Measurements from ENCODE around the gene MRPS26. TPM values are rescaled to one million over a fixed set of nuclear protein-coding genes. Genes with fewer than 3 reads are reported as not detected.
"Not testable (repeated sequence)": the region's sequence is repeated elsewhere in the genome, so short reads cannot be mapped to it uniquely, and the experiment has no call there.

The MRPS26 gene
- total RNA-seq, 2 experiments from 2014 or later = 155 to 158 TPM

DNA sequence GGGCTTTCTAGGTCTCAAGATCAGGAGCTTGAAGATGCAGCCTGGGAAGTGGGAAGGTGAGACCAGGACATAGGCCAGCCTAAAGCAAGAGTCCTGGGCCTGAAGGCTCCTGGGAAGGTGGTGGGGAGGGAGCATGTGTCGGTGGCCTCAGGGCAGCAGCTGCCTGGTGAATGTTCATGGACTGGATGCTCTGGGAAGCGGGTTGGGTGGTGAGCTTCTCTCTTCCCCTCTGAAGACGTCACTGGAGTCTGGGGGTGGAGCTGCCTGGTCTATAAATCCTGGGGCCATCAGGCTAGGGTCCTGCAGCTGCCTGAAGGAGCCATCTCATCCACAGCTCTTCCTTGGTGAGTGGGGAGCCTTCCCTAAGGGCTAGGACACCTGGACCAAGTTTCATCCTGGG is 2.5 kb upstream of the MRPS26 start, which contains the start of gene GNRH2:
GNRH2 (plus strand) TSS at position 301 of the 400 bp plus-strand sequence. CDS start 793 bp downstream, outside the sequence.
- no peaks in the 10 kb centered on the region for H3K9me3 Mint-ChIP-seq
- ChIA-PET CTCF (interaction anchor here (1.4 kb wide), 1 partner anchor 10 kb away, joined by 5 read pairs; no protein-coding TSS in a partner anchor), POLR2A (interaction anchor here (0.6 to 0.8 kb wide), 2 partner anchors 28 to 192 kb away, joined by 3 read pairs; no protein-coding TSS in a partner anchor)
- intact Hi-C loops (cut with micrococcal nuclease) = no loop called here
- H3K27me3 Mint-ChIP-seq = no peaks in the 10 kb centered on the region
- peak within 1 kb of the TSS; percentile 39 for H3K4me3 Mint-ChIP-seq
- H3K4me1 Mint-ChIP-seq (ENCODE audit: low read depth) = peaks cover 26% of the 10 kb centered on the region
- no peak for DNase-seq
- peaks cover 30% of the 10 kb centered on the region for H3K36me3 Mint-ChIP-seq
- H3K27ac Mint-ChIP-seq = peak within 1 kb of the TSS; percentile 75

DNA sequence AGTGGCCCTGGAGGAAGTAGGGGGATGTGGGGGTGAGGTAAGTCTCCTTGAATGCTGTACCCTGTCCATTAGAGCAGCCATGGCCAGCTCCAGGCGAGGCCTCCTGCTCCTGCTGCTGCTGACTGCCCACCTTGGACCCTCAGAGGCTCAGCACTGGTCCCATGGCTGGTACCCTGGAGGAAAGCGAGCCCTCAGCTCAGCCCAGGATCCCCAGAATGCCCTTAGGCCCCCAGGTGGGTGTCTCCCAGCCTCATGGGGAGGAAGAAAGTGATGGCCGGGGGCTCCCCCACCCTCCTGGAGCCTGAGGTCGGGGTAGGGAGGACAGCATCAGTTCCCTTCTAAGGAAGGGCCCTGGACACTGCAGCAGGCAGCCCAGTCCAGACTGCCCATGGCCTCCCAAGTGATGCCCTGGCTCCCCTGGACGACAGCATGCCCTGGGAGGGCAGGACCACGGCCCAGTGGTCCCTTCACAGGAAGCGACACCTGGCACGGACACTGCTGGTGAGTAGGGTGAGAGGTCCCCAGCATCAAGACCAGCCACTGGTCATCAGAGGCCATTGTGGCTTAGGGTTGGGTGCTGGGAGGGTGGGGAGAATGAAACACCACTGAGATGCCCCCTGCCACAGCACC is 1.4 kb upstream of the MRPS26 start:
- H3K36me3 Mint-ChIP-seq = peaks cover 35% of the 10 kb centered on the region
- POLR2A ChIA-PET = interaction anchor here (1.3 kb wide), 1 partner anchor 29 kb away, joined by 10 read pairs; no protein-coding TSS in a partner anchor
- DNase-seq = no peak
- intact Hi-C loops (cut with micrococcal nuclease) = no loop called here
- H3K9me3 Mint-ChIP-seq = no peaks in the 10 kb centered on the region
- peak overlapping the region; percentile 42 for H3K27ac Mint-ChIP-seq
- CTCF ChIA-PET = interaction anchor here (1.2 to 1.8 kb wide), 2 partner anchors 9 to 43 kb away, joined by 3 to 5 read pairs; no protein-coding TSS in a partner anchor
- H3K27me3 Mint-ChIP-seq = no peaks in the 10 kb centered on the region
- H3K4me1 Mint-ChIP-seq (ENCODE audit: low read depth) = peaks cover 28% of the 10 kb centered on the region
- peak overlapping the region; percentile 39 for H3K4me3 Mint-ChIP-seq

GRCh38 chr20:3045042-3045815 is 623 bp upstream of the MRPS26 start:
- DNase-seq = peak; percentile 73
- peak overlapping the region; percentile 89 for H3K27ac Mint-ChIP-seq
- H3K4me1 Mint-ChIP-seq (ENCODE audit: low read depth) = peaks cover 30% of the 10 kb centered on the region
- ChIA-PET CTCF (interaction anchor here (0.9 to 1.8 kb wide), 4 partner anchors 8 to 44 kb away, joined by 3 to 5 read pairs (median 4); no protein-coding TSS in a partner anchor), POLR2A (interaction anchor here (0.8 to 1.3 kb wide), 4 partner anchors 9 to 33 kb away, joined by 3 to 10 read pairs (median 4); no protein-coding TSS in a partner anchor)
- no peaks in the 10 kb centered on the region for H3K27me3 Mint-ChIP-seq
- intact Hi-C loops (cut with micrococcal nuclease) = loop anchor here (1.0 to 5.0 kb wide), 2 partner anchors 31 to 112 kb away; partner anchors contain the start of genes FASTKD5 and UBOX5
- H3K4me3 Mint-ChIP-seq = peak overlapping the region; percentile 97
- no peaks in the 10 kb centered on the region for H3K9me3 Mint-ChIP-seq
- H3K36me3 Mint-ChIP-seq = peaks cover 37% of the 10 kb centered on the region

- Mint-ChIP-seq H3K27ac (peak overlapping the region; percentile 89), H3K9me3 (no peaks in the 10 kb centered on the region), H3K36me3 (peaks cover 38% of the 10 kb centered on the region), H3K4me3 (peak overlapping the region; percentile 97), H3K4me1 (ENCODE audit: low read depth) (peaks cover 35% of the 10 kb centered on the region), H3K27me3 (no peaks in the 10 kb centered on the region)
- ChIA-PET POLR2A (interaction anchor here (1.1 to 1.6 kb wide), 3 partner anchors 16 to 358 kb away, joined by 3 to 6 read pairs (median 4); no protein-coding TSS in a partner anchor), CTCF (interaction anchor here (0.5 kb wide), 1 partner anchor 70 kb away, joined by 3 read pairs; no protein-coding TSS in a partner anchor)
- intact Hi-C loops (cut with micrococcal nuclease) = loop anchor here (5.0 kb wide), 1 partner anchor 110 kb away; the partner anchor contains the start of genes FASTKD5 and UBOX5
- DNase-seq = peak; percentile 38
These were observed 1.0 kb downstream of the MRPS26 start for GRCh38 chr20:3046677-3047462.

- DNase-seq = no peak
- POLR2A ChIA-PET = interaction anchor here (1.1 to 1.6 kb wide), 3 partner anchors 17 to 359 kb away, joined by 3 to 6 read pairs (median 4); no protein-coding TSS in a partner anchor
- peak overlapping the region; percentile 74 for H3K27ac Mint-ChIP-seq
- H3K36me3 Mint-ChIP-seq = peaks cover 38% of the 10 kb centered on the region
- H3K27me3 Mint-ChIP-seq = no peaks in the 10 kb centered on the region
- H3K4me3 Mint-ChIP-seq = peak overlapping the region; percentile 97
- intact Hi-C loops (cut with micrococcal nuclease) = loop anchor here (5.0 kb wide), 1 partner anchor 110 kb away; the partner anchor contains the start of genes FASTKD5 and UBOX5
- CTCF ChIA-PET = no interaction called here
- no peaks in the 10 kb centered on the region for H3K9me3 Mint-ChIP-seq
- H3K4me1 Mint-ChIP-seq (ENCODE audit: low read depth) = peaks cover 35% of the 10 kb centered on the region
These were observed 1.9 kb downstream of the MRPS26 start for GRCh38 chr20:3047486-3048419.

DNA sequence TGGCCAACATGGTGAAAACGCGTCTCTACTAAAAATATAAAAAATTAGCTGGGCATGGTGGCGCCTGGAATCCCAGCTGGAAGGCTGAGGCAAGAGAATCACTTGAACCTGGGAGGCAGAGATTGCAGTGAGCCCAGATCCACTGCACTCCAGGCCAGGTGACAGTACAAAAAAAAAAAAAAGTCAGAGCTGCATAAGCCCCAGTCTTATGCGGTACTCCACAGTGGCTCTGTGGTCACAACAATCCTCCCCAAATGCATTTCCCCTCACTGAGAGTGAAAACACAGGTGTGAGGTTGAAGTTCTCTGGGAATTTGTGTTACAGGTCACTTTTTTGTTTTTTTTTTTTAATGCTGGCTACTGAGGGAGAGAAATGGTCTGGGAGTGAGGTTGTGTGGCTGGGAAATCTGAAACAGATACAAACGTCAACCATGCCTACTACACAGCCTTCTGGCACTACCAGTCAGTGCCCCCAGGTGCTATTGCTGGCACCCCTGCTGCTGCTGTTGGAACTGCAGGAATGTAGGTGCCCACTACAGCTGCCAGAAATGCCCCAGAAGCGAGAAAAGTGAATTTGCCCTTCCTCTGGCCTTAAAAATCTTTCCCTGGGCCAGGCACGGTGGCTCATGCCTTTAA is 5.7 kb downstream of the MRPS26 start:
- Mint-ChIP-seq H3K4me3 (no peak overlapping the region), H3K36me3 (peaks cover 33% of the 10 kb centered on the region), H3K27ac (peak overlapping the region; percentile 23), H3K27me3 (no peaks in the 10 kb centered on the region), H3K4me1 (ENCODE audit: low read depth) (peaks cover 29% of the 10 kb centered on the region), H3K9me3 (no peaks in the 10 kb centered on the region)
- DNase-seq = no peak
- ChIA-PET CTCF (interaction anchor here (1.1 kb wide), 1 partner anchor 265 kb away, joined by 3 read pairs; no protein-coding TSS in a partner anchor), POLR2A (interaction anchor here (0.5 to 1.1 kb wide), 2 partner anchors 12 to 41 kb away, joined by 3 read pairs; no protein-coding TSS in a partner anchor)
- intact Hi-C loops (cut with micrococcal nuclease) = no loop called here

DNA sequence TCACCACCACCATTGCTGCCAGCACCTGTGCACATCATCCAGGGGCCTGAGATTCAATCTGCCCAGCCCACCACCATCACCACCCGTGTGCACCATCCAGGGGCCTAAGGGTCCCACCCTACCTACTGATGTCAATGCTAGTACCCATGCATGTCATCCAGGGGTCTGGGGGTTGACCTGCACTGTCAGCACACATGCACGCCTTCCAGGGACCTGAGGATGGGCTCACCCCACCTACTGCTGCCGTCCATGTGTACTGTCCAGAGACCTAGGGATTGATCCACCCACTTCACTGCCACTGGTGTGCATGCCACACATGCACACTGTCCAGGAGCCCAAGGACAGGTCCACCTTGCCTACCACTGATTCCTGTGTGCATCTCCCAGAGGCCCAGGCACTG is 13.6 kb downstream of the MRPS26 start:
- DNase-seq = no peak
- no peaks in the 10 kb centered on the region for H3K36me3 Mint-ChIP-seq
- H3K27me3 Mint-ChIP-seq = no peaks in the 10 kb centered on the region
- ChIA-PET POLR2A (no interaction called here), CTCF (no interaction called here)
- intact Hi-C loops (cut with micrococcal nuclease) = no loop called here
- no peaks in the 10 kb centered on the region for H3K9me3 Mint-ChIP-seq
- peaks cover 10% of the 10 kb centered on the region for H3K4me1 Mint-ChIP-seq (ENCODE audit: low read depth)
- no peak overlapping the region for H3K27ac Mint-ChIP-seq
- H3K4me3 Mint-ChIP-seq = no peak overlapping the region

DNA sequence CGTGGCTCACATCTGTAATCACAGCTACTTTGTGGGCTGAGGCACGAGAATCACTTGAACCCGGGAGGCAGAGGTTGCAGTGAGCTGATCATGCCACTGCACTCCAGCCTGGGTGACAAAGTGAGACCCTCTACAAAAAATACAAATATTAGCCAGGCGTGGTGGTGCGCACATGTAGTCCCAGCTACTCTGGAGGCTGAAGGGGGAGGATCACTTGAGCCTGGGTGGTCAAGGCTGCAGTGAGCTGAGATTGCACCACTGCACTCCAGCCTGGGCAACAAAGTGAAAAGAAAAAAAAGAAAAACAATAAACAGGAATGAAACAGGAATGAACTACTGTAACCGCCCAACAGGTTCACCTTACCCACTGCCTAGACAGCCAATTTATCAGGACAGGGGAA is 18.3 kb downstream of the MRPS26 start:
- H3K36me3 Mint-ChIP-seq; H3K27ac Mint-ChIP-seq; H3K27me3 Mint-ChIP-seq; H3K9me3 Mint-ChIP-seq; intact Hi-C loops (cut with micrococcal nuclease); POLR2A ChIA-PET; DNase-seq; H3K4me3 Mint-ChIP-seq: not testable (repeated sequence)
- CTCF ChIA-PET = interaction anchor here (0.6 to 1.6 kb wide), 4 partner anchors 10 to 151 kb away, joined by 3 read pairs; no protein-coding TSS in a partner anchor
- peaks cover 14% of the 10 kb centered on the region for H3K4me1 Mint-ChIP-seq (ENCODE audit: low read depth)

DNA sequence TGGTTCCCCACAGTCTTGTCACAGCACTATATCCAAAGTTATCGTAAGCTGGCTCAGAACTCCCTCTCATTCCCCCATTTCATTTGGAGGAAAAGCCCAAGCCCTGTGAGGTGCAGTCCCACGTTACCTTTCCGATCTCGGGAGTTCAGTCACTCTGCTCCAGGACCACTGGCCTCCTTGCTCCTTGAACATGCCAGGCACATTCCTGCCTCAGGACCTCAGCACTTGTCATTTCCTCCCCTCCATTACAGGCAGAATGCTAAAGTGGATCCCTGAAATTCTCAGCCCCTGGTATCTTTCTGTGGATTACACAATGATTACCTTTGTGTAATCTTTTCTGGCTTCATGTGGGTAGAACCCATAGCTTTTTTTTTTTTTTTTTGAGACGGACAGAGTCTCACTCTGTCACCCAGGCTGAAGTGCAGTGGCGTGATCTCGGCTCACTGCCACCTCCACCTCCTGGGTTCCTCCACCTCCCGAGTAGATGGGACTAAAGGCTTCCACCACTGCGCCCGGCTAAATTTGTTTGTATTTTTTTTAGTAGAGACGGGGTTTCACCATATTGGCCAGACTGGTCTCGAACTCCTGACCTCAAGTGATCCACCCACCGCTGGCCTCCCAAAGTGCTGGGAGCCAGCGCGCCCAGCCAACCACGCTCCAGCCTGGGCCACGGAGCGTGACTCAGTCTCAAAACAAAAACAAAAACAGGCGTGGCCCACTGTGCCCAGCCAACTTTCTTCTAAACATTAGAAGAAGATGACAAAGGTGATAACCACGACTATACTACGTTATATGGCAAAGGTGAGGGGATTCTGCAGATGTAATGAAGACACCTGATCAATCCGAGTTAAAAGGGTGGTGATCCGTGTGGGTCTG is 21.5 kb downstream of the MRPS26 start:
- Mint-ChIP-seq H3K4me3 (no peak overlapping the region), H3K27ac (no peak overlapping the region)
- CTCF ChIA-PET = interaction anchor here (1.0 to 1.9 kb wide), 2 partner anchors 11 to 14 kb away, joined by 4 to 8 read pairs; no protein-coding TSS in a partner anchor

More for the DNA sequence above, 21.5 kb downstream of the MRPS26 start:
- DNase-seq = no peak
- POLR2A ChIA-PET = no interaction called here
- no peaks in the 10 kb centered on the region for H3K36me3 Mint-ChIP-seq
- no peaks in the 10 kb centered on the region for H3K27me3 Mint-ChIP-seq
- intact Hi-C loops (cut with micrococcal nuclease) = no loop called here
- H3K4me1 Mint-ChIP-seq (ENCODE audit: low read depth) = peaks cover 20% of the 10 kb centered on the region
- no peaks in the 10 kb centered on the region for H3K9me3 Mint-ChIP-seq
